Caco-2 (cell line): ENCODE measurements around the gene UCP3. TPM values are rescaled to one million over a fixed set of nuclear protein-coding genes. Genes with fewer than 3 reads are reported as not detected.

Source experiments
- BruUV-seq: library from RNA; stranded (reverse); fragments of 400-500 nt; replicated peaks from 2 replicates; lab custom pipeline; 2021; lab: Mats Ljungman, UMichigan
- CTCF ChIA-PET: fragments of 300-600 bp; sonication (Branson Sonifier 250); formaldehyde crosslinking; loops from one replicate; lab custom pipeline; 2022; ENCODE audit warnings: antibody characterized with exemption; lab: Charles Lee
- POLR2A ChIA-PET: fragments of 300-600 bp; sonication (Branson Sonifier 250); formaldehyde crosslinking; loops from one replicate; lab custom pipeline; 2022; ENCODE audit warnings: antibody characterized with exemption; lab: Charles Lee
- DNase-seq, 2 experiments: peaks; one replicate each; pipeline versions ENCODE4 v3.0.0 to v3.0.0-alpha.2; 2020 to 2022
- H3K27me3 ChIP-seq: replicated peaks from 2 replicates; pipeline ENCODE4 v1.6.0; 2011; ENCODE audit warnings: low read length; ENCODE audit not compliant: control insufficient read depth, insufficient read depth
- H3K36me3 ChIP-seq: 2 replicates; pipeline ENCODE4 v1.5.1; 2011; ENCODE audit warnings: low read length; ENCODE audit not compliant: control insufficient read depth, insufficient read depth
- H3K4me1 ChIP-seq: fragments of 250-450 bp; sonication (Bioruptor Pico); 2 replicates; pipeline ENCODE4 v1.5.1; 2020; ENCODE audit warnings: mild to moderate bottlenecking
- H3K4me3 ChIP-seq: 2 replicates; pipeline ENCODE4 v1.5.1; 2011; ENCODE audit warnings: low read depth, mild to moderate bottlenecking, control low read depth, low read length
- H3K9me3 ChIP-seq: fragments of 250-450 bp; sonication (Bioruptor Pico); 2 replicates; pipeline ENCODE4 v1.5.1; 2020; ENCODE audit warnings: mild to moderate bottlenecking, moderate library complexity
- H3K27ac Mint-ChIP-seq: one replicate; pipeline ENCODE4 v1.8.0; 2022; ENCODE audit warnings: mixed read lengths; ENCODE audit not compliant: unreplicated experiment
- H3K27me3 Mint-ChIP-seq: one replicate; pipeline ENCODE4 v1.8.0; 2022; ENCODE audit warnings: mixed read lengths; ENCODE audit not compliant: insufficient read depth, unreplicated experiment
- H3K36me3 Mint-ChIP-seq: one replicate; pipeline ENCODE4 v1.8.0; 2022; ENCODE audit warnings: mild to moderate bottlenecking, mixed read lengths; ENCODE audit not compliant: insufficient read depth, unreplicated experiment
- H3K4me1 Mint-ChIP-seq: one replicate; pipeline ENCODE4 v1.8.0; 2022; ENCODE audit warnings: low read depth, mixed read lengths; ENCODE audit not compliant: unreplicated experiment
- H3K4me3 Mint-ChIP-seq: one replicate; pipeline ENCODE4 v1.8.0; 2022; ENCODE audit warnings: mild to moderate bottlenecking, moderate library complexity, mixed read lengths; ENCODE audit not compliant: unreplicated experiment
- H3K9me3 Mint-ChIP-seq: one replicate; pipeline ENCODE4 v1.8.0; 2022; ENCODE audit warnings: mixed read lengths; ENCODE audit not compliant: unreplicated experiment
- CTCF ChIP-seq, 2 experiments: fragments of 200-600 bp in 1 of 2; IDR thresholded peaks; 1 replicate in 1 of 2; 2 replicates in 1 of 2; pipeline versions ENCODE4 v1.5.1 to v1.8.0; 2011 to 2022; ENCODE audit warnings: antibody characterized with exemption in 1 of 2, control low read depth in 1 of 2, inconsistent platforms in 1 of 2, low read depth in 1 of 2, low read length in 1 of 2, mild to moderate bottlenecking in 1 of 2, moderate library complexity in 1 of 2; ENCODE audit not compliant: insufficient read depth in 1 of 2, severe bottlenecking in 1 of 2, unreplicated experiment in 1 of 2
- intact Hi-C: fragments of 100-400 bp; cut with micrococcal nuclease; formaldehyde crosslinking; loops from one replicate; pipeline ENCODE4 v1.10.0; 2022; ENCODE audit not compliant: unreplicated experiment
- total RNA-seq: library from RNA; stranded (reverse); gene quantifications from 2 replicates; pipeline ENCODE4 v1.2.3, GENCODE V29; 2022

Gene UCP3
- total RNA-seq, 1 experiment from 2014 or later: 1.2 TPM

- H3K36me3 Mint-ChIP-seq: no peaks in the 10 kb centered on the region
- no peaks in the 10 kb centered on the region for H3K27me3 Mint-ChIP-seq
- no peak overlapping the region for H3K27ac Mint-ChIP-seq
- H3K4me3 Mint-ChIP-seq: no peak overlapping the region
- Histone ChIP-seq H3K36me3 (no peaks in the 10 kb centered on the region), H3K9me3 (no peaks in the 10 kb centered on the region), H3K4me3 (no peak overlapping the region), H3K4me1 (peaks cover 6% of the 10 kb centered on the region; the same call in 1 of the 2 replicates), H3K27me3 (no peaks in the 10 kb centered on the region)
- DNase-seq: peak in 1 of 2 experiments; percentile 29
- CTCF ChIA-PET: interaction anchor here (0.6 kb wide), 1 partner anchor 1194 kb away, joined by 3 read pairs; no protein-coding TSS in a partner anchor
- intact Hi-C loops: no loop called here
- no peaks in the 10 kb centered on the region for H3K9me3 Mint-ChIP-seq
- H3K4me1 Mint-ChIP-seq: no peaks in the 10 kb centered on the region
- POLR2A ChIA-PET: no interaction called here
- BruUV-seq: no TSS peak
- TF ChIP-seq CTCF (IDR thresholded peaks at IDR 0.05; ENCODE audit: insufficient read depth in 1 of 2, low read depth in 1 of 2, low read length in 1 of 2, severe bottlenecking in 1 of 2, unreplicated experiment in 1 of 2): no peak
Observed at GRCh38 chr11:74001822-74002286, 7.0 kb downstream of the UCP3 start.

- TF ChIP-seq CTCF (IDR thresholded peaks at IDR 0.05; ENCODE audit: insufficient read depth in 1 of 2, low read depth in 1 of 2, low read length in 1 of 2, severe bottlenecking in 1 of 2, unreplicated experiment in 1 of 2): no peak
- H3K4me3 Mint-ChIP-seq: no peak overlapping the region
- no peaks in the 10 kb centered on the region for H3K36me3 ChIP-seq
- no TSS peak for BruUV-seq
- no peak overlapping the region for H3K27ac Mint-ChIP-seq
- no peaks in the 10 kb centered on the region for H3K27me3 Mint-ChIP-seq
- DNase-seq: peak in 1 of 2 experiments; percentile 9
- H3K9me3 ChIP-seq: no peaks in the 10 kb centered on the region
- ChIA-PET CTCF (no interaction called here), POLR2A (no interaction called here)
- no peaks in the 10 kb centered on the region for H3K36me3 Mint-ChIP-seq
- no peaks in the 10 kb centered on the region for H3K4me1 Mint-ChIP-seq
- no peaks in the 10 kb centered on the region for H3K9me3 Mint-ChIP-seq
- intact Hi-C loops: no loop called here
- no peak overlapping the region for H3K4me3 ChIP-seq
- no peaks in the 10 kb centered on the region for H3K27me3 ChIP-seq
- peaks cover 6% of the 10 kb centered on the region; the same call in 1 of the 2 replicates for H3K4me1 ChIP-seq
Observed at GRCh38 chr11:74000307-74001133, 8.4 kb downstream of the UCP3 start.

GRCh38 chr11:73999581-74000306 is 9.1 kb downstream of the UCP3 start:
- TF ChIP-seq CTCF (IDR thresholded peaks at IDR 0.05; ENCODE audit: insufficient read depth in 1 of 2, low read depth in 1 of 2, low read length in 1 of 2, severe bottlenecking in 1 of 2, unreplicated experiment in 1 of 2): no peak
- POLR2A ChIA-PET: interaction anchor here (0.6 kb wide), 1 partner anchor 17 kb away, joined by 3 read pairs; the partner anchor contains the start of gene UCP2
- Histone ChIP-seq H3K4me3 (no peak overlapping the region), H3K4me1 (no peaks in the 10 kb centered on the region), H3K27me3 (no peaks in the 10 kb centered on the region), H3K36me3 (no peaks in the 10 kb centered on the region), H3K9me3 (no peaks in the 10 kb centered on the region)
- H3K27me3 Mint-ChIP-seq: no peaks in the 10 kb centered on the region
- no peaks in the 10 kb centered on the region for H3K4me1 Mint-ChIP-seq
- H3K9me3 Mint-ChIP-seq: no peaks in the 10 kb centered on the region
- H3K4me3 Mint-ChIP-seq: no peak overlapping the region
- H3K36me3 Mint-ChIP-seq: no peaks in the 10 kb centered on the region
- H3K27ac Mint-ChIP-seq: no peak overlapping the region
- DNase-seq: peak in 1 of 2 experiments; percentile 12
- BruUV-seq: no TSS peak
- CTCF ChIA-PET: no interaction called here
- intact Hi-C loops: no loop called here
